Tongue (tissue), 2 donors: ENCODE measurements around the gene TLK1. TPM values are rescaled to one million over a fixed set of nuclear protein-coding genes. Genes with fewer than 3 reads are reported as not detected.

Experiments used
- DNase-seq: peaks from one replicate; pipeline ENCODE4 v3.0.0-alpha.2; 2015
- total RNA-seq: library from RNA; depleted of rRNA; stranded (reverse); fragments of >200 nt; gene quantifications from one replicate; pipeline ENCODE4 v1.2.3, GENCODE V29; 2014

Gene TLK1
- total RNA-seq, 1 donor from 2014 or later: 26.0 TPM

GRCh38 chr2:170965446-170966225 lies 195.1 kb downstream of the TLK1 start:
- DNase-seq: no peak

- DNase-seq: no peak
Observed at GRCh38 chr2:170963386-170963785, 197.3 kb downstream of the TLK1 start.

GRCh38 chr2:170953941-170954340 lies 206.8 kb downstream of the TLK1 start:
- no peak for DNase-seq

GRCh38 chr2:170950221-170950761 lies 210.4 kb downstream of the TLK1 start:
- DNase-seq: no peak

- no peak for DNase-seq
Observed at GRCh38 chr2:170949415-170949814, 211.3 kb downstream of the TLK1 start.

GRCh38 chr2:170944545-170944944 lies 216.1 kb downstream of the TLK1 start:
- no peak for DNase-seq

- DNase-seq: no peak
Observed at GRCh38 chr2:170943596-170943995, 217.1 kb downstream of the TLK1 start.

GRCh38 chr2:170943041-170943440 lies 217.7 kb downstream of the TLK1 start:
- no peak for DNase-seq

- no peak for DNase-seq
Observed at GRCh38 chr2:170942615-170943014, 218.1 kb downstream of the TLK1 start.

Other genes with a start within 250 kb of the TLK1 start
- gene GORASP2, start 231.6 kb downstream of the TLK1 start, total RNA-seq: 37.6 TPM